ENCODE measurements around the gene TRIM75. TPM values are rescaled to one million over a fixed set of nuclear protein-coding genes. Genes with fewer than 3 reads are reported as not detected.
"Not testable (repeated sequence)": the region's sequence is repeated elsewhere in the genome, so short reads cannot be mapped to it uniquely, and the experiment has no call there.

TRIM75 gene
- not detected for total RNA-seq

DNA sequence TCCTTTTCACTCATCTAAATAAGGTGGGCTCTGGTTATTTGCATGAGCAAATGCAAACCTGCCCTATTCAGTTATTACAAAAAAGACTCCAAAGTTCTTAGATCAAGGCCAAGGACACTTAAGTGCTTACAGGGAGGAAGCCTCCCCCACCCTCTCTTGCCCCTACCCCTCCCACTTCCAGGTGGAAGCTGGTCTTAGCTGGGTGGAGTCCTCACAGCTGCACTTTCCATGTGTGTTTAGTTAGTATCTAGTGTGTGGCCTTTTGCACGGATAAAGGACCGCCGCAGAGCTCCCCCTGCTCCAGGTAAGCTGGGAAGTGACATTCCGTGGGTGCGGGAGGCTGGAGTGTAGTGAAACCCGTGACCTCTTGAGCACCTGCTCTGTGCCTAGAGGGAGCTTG, at the start of gene TRIM75:
Gene TRIM75 (plus strand): TSS at position 222 of the 400 bp plus-strand sequence. CDS start 5,282 bp downstream, outside the sequence.
- H3K4me1 Mint-ChIP-seq (ENCODE audit: low read depth in 2 of 2), result no peaks in the 10 kb centered on the region
- no peak for ATAC-seq
- H3K27ac Mint-ChIP-seq, result no peak within 1 kb of the TSS
- DNase-seq (ENCODE audit: low spot score), result no peak
- no peaks in the 10 kb centered on the region for H3K9me3 Mint-ChIP-seq
- H3K36me3 Mint-ChIP-seq, result no peaks in the 10 kb centered on the region
- H3K4me3 Mint-ChIP-seq, result no peak within 1 kb of the TSS
- no peaks in the 10 kb centered on the region for H3K27me3 Mint-ChIP-seq

DNA sequence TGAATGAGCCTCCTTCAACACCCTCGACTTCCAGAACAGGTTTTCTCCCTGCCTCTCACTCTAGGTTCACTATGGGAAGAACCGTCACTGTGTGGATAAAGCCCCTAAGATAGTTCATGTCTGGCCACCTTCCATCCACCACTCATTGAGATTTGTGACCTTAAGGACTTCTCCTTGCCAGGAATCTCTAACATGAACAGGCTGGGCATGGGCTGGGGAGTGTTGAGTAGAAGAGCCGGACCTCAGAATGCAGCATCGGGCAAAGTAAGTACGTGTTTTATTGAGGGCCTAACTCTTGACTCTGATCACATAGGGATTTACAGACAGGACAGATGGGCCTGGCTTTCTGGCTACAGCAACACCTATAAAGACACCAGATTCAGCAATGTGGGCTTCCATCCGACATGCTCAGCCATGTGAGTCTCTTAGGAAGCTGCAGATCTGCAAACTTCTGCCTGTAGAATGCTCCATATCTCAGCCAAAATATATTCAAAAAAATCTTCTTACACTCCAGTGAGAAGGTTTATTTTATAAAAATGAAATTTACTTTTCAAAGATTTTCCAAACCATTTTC, 48.2 kb upstream of the TRIM75 start:
- no peak for ATAC-seq
- Mint-ChIP-seq H3K36me3 (no peaks in the 10 kb centered on the region), H3K4me3 (no peak overlapping the region), H3K27ac (no peak overlapping the region), H3K9me3 (no peaks in the 10 kb centered on the region), H3K27me3 (peaks cover 10 to 28% of the 10 kb centered on the region in 2 donors), H3K4me1 (ENCODE audit: low read depth in 2 of 2) (peaks cover 3 to 11% of the 10 kb centered on the region in 2 donors)
- DNase-seq (ENCODE audit: low spot score), result no peak

DNA sequence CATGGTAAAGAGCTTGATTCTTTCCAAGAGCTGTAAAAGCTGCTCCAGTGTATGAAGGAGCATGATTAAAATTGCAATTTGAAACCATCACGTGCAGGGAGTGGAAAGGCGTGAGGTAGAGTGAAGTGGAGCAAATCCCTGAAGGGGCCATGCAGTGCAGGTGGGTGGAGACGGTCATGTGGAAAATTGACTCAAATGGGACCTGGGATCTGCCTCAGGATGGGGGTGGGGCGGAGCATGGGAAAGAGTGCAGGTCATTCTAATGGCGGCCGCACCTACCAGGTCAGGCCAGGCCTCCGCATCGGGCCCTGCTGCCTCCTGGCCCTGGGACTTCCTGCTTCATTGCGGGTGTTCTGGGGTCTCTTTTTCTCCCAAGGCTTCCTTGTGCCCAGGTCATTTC, 47.2 kb upstream of the TRIM75 start:
- Mint-ChIP-seq H3K4me3 (no peak overlapping the region), H3K4me1 (ENCODE audit: low read depth in 2 of 2) (peaks cover 3 to 11% of the 10 kb centered on the region in 2 donors), H3K27ac (no peak overlapping the region), H3K9me3 (no peaks in the 10 kb centered on the region), H3K36me3 (no peaks in the 10 kb centered on the region), H3K27me3 (peaks cover 10 to 34% of the 10 kb centered on the region in 2 donors)
- ATAC-seq (peak in 1 of 2 donors; percentile 12), DNase-seq (ENCODE audit: low spot score) (no peak)

DNA sequence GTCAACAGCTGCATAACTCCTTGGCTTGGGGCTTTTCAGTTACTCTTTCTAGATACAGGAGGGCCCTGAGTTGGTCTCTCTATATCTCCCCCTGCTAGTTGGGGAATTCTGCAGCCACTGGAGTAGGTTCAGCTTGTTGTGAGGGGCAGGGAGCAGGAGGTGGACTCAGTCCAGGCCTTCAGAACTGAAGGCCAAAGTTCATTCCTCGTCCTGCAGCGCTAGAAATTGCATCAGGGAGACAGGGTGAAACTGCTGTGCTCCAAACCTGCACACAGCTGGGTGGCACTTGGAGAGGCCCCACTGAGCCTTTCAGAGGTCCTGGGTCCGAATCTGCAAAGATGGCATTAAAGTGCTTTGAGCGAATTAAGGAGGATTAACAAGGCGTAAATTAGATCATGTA, 46.8 kb upstream of the TRIM75 start:
- H3K4me3 Mint-ChIP-seq, result no peak overlapping the region
- H3K27ac Mint-ChIP-seq, result no peak overlapping the region
- H3K36me3 Mint-ChIP-seq, result no peaks in the 10 kb centered on the region
- H3K27me3 Mint-ChIP-seq, result peaks cover 10 to 33% of the 10 kb centered on the region in 2 donors
- DNase-seq (ENCODE audit: low spot score) (no peak), ATAC-seq (no peak)
- H3K9me3 Mint-ChIP-seq, result no peaks in the 10 kb centered on the region
- H3K4me1 Mint-ChIP-seq (ENCODE audit: low read depth in 2 of 2), result peaks cover 3 to 11% of the 10 kb centered on the region in 2 donors

DNA sequence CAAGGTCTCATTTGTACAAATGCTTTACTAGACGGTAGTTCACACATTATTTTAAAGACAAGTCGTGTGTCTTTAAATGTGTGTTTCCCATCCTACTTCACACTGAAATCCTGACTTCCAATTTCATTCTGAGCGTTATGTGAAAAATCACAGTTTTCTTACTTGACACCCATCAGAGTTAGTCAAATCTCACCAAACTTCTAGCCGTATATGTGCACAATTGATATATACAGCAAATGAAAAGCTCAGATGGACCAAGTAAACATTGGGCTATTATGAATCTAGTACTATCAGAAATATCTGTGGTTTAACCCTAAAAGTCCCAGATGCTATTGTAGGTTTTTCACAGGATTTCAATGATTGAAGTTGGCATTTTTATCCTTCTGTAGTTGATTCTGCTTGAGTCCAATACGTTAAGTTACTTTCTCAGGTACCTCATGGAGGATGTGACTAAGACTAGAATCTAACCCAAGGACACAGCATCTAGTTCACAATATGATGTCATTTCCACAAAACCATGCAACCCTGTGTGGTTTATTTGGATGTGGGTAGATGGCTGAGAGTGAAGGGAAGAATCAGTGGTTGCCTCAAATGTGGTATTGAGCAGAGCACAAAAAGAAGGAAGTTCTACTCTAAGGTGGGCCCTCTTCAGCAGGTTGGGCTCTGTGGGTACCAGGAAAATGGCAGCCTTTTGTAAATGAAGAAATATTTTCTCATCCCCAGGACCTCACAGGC, 44.0 kb upstream of the TRIM75 start:
- H3K27me3 Mint-ChIP-seq, result peaks cover 12 to 41% of the 10 kb centered on the region in 2 donors
- H3K4me3 Mint-ChIP-seq, result no peak overlapping the region

DNA sequence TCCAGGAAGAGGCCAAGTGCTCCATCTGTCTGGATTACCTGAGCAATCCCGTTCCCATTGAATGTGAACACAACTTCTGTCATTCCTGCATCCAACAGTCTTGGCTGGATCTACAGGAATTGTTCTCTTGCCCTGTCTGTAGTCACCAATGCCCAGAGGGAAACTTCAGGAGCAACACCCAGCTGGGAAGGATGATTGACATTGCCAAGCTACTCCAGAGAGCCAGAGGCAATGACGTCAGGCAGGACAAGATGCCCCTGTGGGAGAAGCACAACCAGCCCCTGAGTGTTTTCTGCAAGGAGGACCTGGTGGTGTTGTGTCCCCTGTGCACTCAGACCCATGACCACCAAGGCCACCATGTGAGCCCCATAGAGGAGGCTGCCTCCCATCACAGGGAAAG, 43.2 kb upstream of the TRIM75 start:
- Mint-ChIP-seq H3K27ac (no peak overlapping the region), H3K4me1 (ENCODE audit: low read depth in 2 of 2) (peaks cover 3 to 11% of the 10 kb centered on the region in 2 donors), H3K9me3 (no peaks in the 10 kb centered on the region), H3K36me3 (no peaks in the 10 kb centered on the region), H3K4me3 (no peak overlapping the region), H3K27me3 (peaks cover 15 to 35% of the 10 kb centered on the region in 2 donors)
- no peak for ATAC-seq
- DNase-seq (ENCODE audit: low spot score), result no peak

More for the DNA sequence above, 44.0 kb upstream of the TRIM75 start:
- H3K27ac Mint-ChIP-seq, result no peak overlapping the region
- ATAC-seq (peak; percentile 46 to 85), DNase-seq (ENCODE audit: low spot score) (no peak)
- no peaks in the 10 kb centered on the region for H3K9me3 Mint-ChIP-seq
- no peaks in the 10 kb centered on the region for H3K36me3 Mint-ChIP-seq
- H3K4me1 Mint-ChIP-seq (ENCODE audit: low read depth in 2 of 2), result peaks cover 3 to 11% of the 10 kb centered on the region in 2 donors

DNA sequence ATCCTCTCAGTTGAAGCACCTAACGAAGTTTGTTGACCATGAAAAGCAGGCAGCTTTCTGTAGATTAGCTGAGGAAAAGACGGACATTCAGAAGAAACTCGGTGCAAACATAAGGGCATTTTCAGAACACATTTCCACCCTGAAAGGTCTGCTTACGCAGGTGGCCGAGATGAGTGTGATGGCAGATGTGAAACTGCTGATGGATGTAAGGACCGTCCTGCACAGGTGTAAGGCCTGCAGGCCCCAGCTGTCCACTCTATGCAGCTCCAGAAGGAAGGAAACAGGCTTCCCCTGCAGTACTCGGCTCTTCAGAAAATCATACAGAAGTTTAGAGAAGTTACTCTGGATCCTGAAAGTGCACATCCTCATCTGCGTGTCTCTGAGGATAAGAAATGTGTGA, 42.7 kb upstream of the TRIM75 start:
- Mint-ChIP-seq H3K4me1 (ENCODE audit: low read depth in 2 of 2) (peaks cover 3 to 11% of the 10 kb centered on the region in 2 donors), H3K36me3 (no peaks in the 10 kb centered on the region), H3K27ac (no peak overlapping the region), H3K4me3 (no peak overlapping the region), H3K9me3 (no peaks in the 10 kb centered on the region), H3K27me3 (peaks cover 15 to 33% of the 10 kb centered on the region in 2 donors)
- DNase-seq (ENCODE audit: low spot score) (no peak), ATAC-seq (no peak)

DNA sequence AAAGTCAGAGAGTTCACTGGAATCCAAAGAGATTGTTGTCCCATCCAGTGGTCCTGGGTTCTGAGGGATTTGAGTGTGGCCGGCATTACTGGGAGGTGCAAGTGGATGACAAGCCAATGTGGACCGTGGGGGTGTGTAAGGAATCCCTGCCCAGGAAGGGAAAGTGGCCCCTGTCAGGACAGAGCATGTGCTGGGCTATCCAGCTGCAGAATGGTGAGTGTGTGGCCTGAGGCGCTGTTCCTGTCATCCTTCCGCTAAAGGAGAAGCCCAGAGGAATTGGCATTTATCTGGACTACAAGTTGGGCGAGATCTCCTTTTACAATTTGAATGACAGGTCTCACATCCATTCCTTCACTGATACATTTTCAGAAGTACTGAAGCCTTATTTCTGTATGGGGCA, 42.3 kb upstream of the TRIM75 start:
- no peak overlapping the region for H3K4me3 Mint-ChIP-seq
- H3K9me3 Mint-ChIP-seq, result no peaks in the 10 kb centered on the region
- H3K27me3 Mint-ChIP-seq, result peaks cover 15 to 33% of the 10 kb centered on the region in 2 donors
- peaks cover 3 to 11% of the 10 kb centered on the region in 2 donors for H3K4me1 Mint-ChIP-seq (ENCODE audit: low read depth in 2 of 2)
- no peak for ATAC-seq
- H3K36me3 Mint-ChIP-seq, result no peaks in the 10 kb centered on the region
- DNase-seq (ENCODE audit: low spot score), result no peak
- no peak overlapping the region for H3K27ac Mint-ChIP-seq

DNA sequence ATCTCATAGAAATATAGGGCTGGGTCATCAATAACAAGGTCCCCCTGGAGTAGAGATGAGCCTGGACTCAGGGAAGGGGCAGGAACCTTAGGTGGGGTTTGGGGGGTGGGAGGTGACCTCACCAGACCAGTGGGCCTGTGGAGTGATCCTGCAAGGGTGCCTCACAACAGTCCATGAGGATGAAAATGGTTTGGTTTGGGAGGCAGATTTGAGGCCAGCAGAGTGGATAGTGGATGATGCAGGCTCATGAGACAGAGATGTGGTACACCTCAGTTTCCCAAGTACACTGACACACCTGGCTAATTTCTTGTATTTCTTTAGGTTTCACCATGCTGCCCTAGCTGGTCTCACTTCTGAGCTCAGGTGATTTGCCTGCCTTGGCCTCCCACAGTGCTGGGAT, 40.0 kb upstream of the TRIM75 start:
- no peaks in the 10 kb centered on the region for H3K9me3 Mint-ChIP-seq
- H3K27ac Mint-ChIP-seq, result no peak overlapping the region
- no peak overlapping the region for H3K4me3 Mint-ChIP-seq
- DNase-seq (ENCODE audit: low spot score) (no peak), ATAC-seq (no peak)
- H3K4me1 Mint-ChIP-seq (ENCODE audit: low read depth in 2 of 2), result peaks cover 0 to 20% of the 10 kb centered on the region in 2 donors
- H3K27me3 Mint-ChIP-seq, result peaks cover 11 to 25% of the 10 kb centered on the region in 2 donors
- H3K36me3 Mint-ChIP-seq, result no peaks in the 10 kb centered on the region

DNA sequence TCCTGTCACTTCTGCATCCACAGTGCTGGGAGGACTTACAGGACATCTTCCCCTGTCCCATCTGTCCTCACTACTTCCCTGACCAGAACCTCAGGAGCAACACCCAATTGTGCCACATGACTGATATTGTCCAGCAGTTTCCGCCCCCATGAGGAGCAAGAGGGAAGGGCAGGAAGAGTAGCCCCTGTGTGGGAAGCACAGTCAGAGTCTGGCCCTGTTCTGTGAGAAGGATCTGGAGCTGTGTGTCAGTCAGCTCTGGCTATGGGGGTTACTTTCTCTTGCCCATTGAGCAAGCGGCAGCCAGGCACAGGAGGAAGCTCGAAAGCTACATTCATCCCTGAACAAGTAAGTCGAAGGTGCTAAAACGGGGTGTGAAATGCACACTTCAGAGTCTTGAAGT, 36.7 kb upstream of the TRIM75 start:
- ATAC-seq, result peak; percentile 81 to 92
- Mint-ChIP-seq H3K4me3 (no peak overlapping the region), H3K27me3 (peaks cover 5 to 8% of the 10 kb centered on the region in 2 donors)

DNA sequence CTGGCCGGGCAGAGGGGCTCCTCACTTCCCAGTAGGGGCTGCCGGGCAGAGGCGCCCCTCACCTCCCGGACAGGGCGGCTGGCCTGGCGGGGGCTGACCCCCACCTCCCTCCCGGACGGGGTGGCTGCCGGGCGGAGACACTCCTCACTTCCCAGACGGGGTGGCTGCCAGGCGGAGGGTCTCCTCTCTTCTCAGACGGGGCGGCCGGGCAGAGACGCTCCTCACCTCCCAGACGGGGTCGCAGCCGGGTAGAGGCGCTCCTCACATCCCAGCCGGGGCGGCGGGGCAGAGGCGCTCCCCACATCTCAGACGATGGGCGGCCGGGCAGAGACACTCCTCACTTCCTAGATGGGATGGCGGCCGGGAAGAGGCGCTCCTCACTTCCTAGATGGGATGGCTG, 33.7 kb upstream of the TRIM75 start:
- not testable (repeated sequence) for H3K4me1 Mint-ChIP-seq (ENCODE audit: low read depth in 2 of 2); H3K9me3 Mint-ChIP-seq; DNase-seq (ENCODE audit: low spot score); H3K27ac Mint-ChIP-seq; H3K27me3 Mint-ChIP-seq; H3K36me3 Mint-ChIP-seq; ATAC-seq; H3K4me3 Mint-ChIP-seq

More for the DNA sequence above, 36.7 kb upstream of the TRIM75 start:
- DNase-seq (ENCODE audit: low spot score), result no peak
- Mint-ChIP-seq H3K9me3 (no peaks in the 10 kb centered on the region), H3K27ac (no peak overlapping the region), H3K4me1 (ENCODE audit: low read depth in 2 of 2) (peaks cover 0 to 10% of the 10 kb centered on the region in 2 donors), H3K36me3 (no peaks in the 10 kb centered on the region)

DNA sequence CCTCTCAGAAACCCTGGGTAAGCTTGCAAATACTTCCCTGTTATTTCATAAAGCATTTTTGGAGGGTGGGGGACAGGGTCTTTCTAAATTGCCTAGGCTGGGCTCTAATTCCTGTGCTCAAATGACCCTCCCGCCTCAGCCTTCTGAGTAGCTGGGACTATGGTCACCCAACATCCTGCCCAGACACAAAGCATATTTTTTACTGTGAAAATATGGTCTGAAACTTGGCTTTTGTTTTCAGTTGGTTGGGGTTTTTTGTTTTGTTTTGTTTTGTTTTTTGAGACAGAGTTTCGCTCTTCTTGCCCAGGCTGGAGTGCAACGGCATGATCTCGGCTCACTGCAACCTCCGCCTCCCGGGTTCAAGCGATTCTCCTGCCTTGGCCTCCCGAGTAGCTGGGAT, 27.9 kb upstream of the TRIM75 start:
- not testable (repeated sequence) for H3K36me3 Mint-ChIP-seq; ATAC-seq; H3K9me3 Mint-ChIP-seq; H3K27ac Mint-ChIP-seq; H3K4me1 Mint-ChIP-seq (ENCODE audit: low read depth in 2 of 2); DNase-seq (ENCODE audit: low spot score); H3K27me3 Mint-ChIP-seq; H3K4me3 Mint-ChIP-seq

DNA sequence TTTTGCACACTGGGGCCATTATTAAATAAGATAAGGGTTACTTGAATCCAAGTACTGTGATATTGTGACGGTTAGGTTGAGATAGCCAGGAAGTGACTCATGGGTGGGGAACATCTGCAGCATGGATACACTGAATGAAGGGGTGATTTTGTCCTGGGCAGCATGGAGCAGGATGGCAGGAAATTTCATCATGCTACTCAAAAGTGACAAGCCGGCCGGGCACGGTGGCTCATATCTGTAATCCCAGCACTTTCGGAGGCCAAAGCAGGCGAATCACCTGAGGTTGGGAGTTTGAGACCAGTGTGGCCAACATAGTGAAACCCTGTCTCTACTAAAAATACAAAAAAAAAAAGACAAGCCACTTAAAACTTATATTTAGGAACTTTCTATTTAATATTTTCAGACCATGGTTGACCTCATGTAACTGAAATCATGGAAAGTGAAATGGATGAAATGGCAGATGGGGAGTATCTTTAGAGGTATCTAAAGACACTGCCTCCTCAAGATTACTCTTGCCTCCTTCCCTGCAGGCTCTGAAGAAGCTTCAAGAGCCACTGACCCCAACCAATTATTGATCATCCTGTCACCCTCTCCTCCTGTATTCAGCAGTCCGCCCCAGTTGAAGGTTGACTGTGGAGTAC, 25.8 kb upstream of the TRIM75 start:
- no peak for DNase-seq (ENCODE audit: low spot score)
- ATAC-seq, result no peak
- Mint-ChIP-seq H3K36me3 (no peaks in the 10 kb centered on the region), H3K4me1 (ENCODE audit: low read depth in 2 of 2) (no peaks in the 10 kb centered on the region), H3K9me3 (no peaks in the 10 kb centered on the region), H3K27ac (no peak overlapping the region), H3K27me3 (no peaks in the 10 kb centered on the region), H3K4me3 (no peak overlapping the region)

Measured in natural killer cell treated with Interleukin-12 subunit alpha and Interleukin-12 subunit beta and Interleukin-15 and Interleukin-18, amount 100 ng/mL, for 72 hours (primary cell).